Gastroesophageal sphincter (tissue), 4 donors: ENCODE results near the gene SLC9A8. TPM values are rescaled to one million over a fixed set of nuclear protein-coding genes. Genes with fewer than 3 reads are reported as not detected.
A peak's percentile ranks its signal among the peaks of the same experiment; 100 is the strongest.

Experiments used
- ATAC-seq: fragments of 150-250 bp; one replicate; pipeline ENCODE4 v1.9.1; 2016; ENCODE audit warnings: mild to moderate bottlenecking, moderate library complexity
- H3K27ac ChIP-seq, 4 donors: fragments of 200-600 bp; sonication (generic) in 3 of 4; 1 replicate in 3 of 4; 2 replicates in 1 of 4; pipeline ENCODE4 v1.5.1; 2016 to 2019
- H3K27me3 ChIP-seq: fragments of 200-600 bp; sonication (generic); one replicate; pipeline ENCODE4 v1.5.1; 2019
- H3K36me3 ChIP-seq, 2 donors: fragments of 200-600 bp; sonication (generic); one replicate each; pipeline ENCODE4 v1.5.1; 2019; ENCODE audit warnings: control low read depth in 1 of 2
- H3K4me1 ChIP-seq, 3 donors: fragments of 200-600 bp; sonication (generic); 1 replicate in 2 of 3; 2 replicates in 1 of 3; pipeline ENCODE4 v1.5.1; 2016 to 2019; ENCODE audit warnings: control low read depth in 2 of 3
- H3K4me3 ChIP-seq, 2 donors: fragments of 200-600 bp; sonication (generic); one replicate each; pipeline ENCODE4 v1.5.1; 2019; ENCODE audit warnings: mild to moderate bottlenecking in 1 of 2, moderate library complexity in 1 of 2
- H3K9me3 ChIP-seq, 3 donors: fragments of 200-600 bp; sonication (generic); one replicate each; pipeline ENCODE4 v1.5.1; 2017 to 2019; ENCODE audit warnings: control low read depth in 2 of 3
- EP300 ChIP-seq: sonication (generic); formaldehyde crosslinking; IDR thresholded peaks from one replicate; pipeline ENCODE4 v1.6.1; 2017; ENCODE audit warnings: antibody characterized with exemption, mild to moderate bottlenecking
- POLR2A ChIP-seq, 2 donors: fragments of 450-650 bp; IDR thresholded peaks; one replicate each; pipeline ENCODE4 v1.6.1; 2017; ENCODE audit warnings: antibody characterized with exemption in 2 of 2, mild to moderate bottlenecking in 2 of 2, moderate library complexity in 1 of 2
- POLR2AphosphoS5 ChIP-seq: sonication (generic); formaldehyde crosslinking; IDR thresholded peaks from one replicate; pipeline ENCODE4 v1.6.1; 2017; ENCODE audit warnings: antibody characterized with exemption
- WGBS, 2 donors: methylation state at CpG; one replicate each; pipeline ENCODE4 v1.1.5; 2018; ENCODE audit warnings: low coverage in 1 of 2; 5-methylcytosine and 5-hydroxymethylcytosine counted together
- total RNA-seq, 4 donors: library from RNA; depleted of rRNA; stranded (reverse); fragments of >200 nt; gene quantifications; one replicate each; pipeline ENCODE4 v1.1.0, GENCODE V29; 2016
- TF ChIP-seq, protein P1 (sequence below), 4 experiments: fragments of 200-600 bp in 2 of 4; fragments of 450-650 bp in 2 of 4; sonication (generic) in 1 of 4; IDR thresholded peaks; one replicate each; pipeline ENCODE4 v1.5.1; 2017 to 2019; ENCODE audit warnings: antibody characterized with exemption in 4 of 4, mild to moderate bottlenecking in 2 of 4, moderate library complexity in 2 of 4

SLC9A8 gene
- total RNA-seq, 4 donors from 2014 or later, result 4.7 to 9.3 (median 7.5) TPM

DNA sequence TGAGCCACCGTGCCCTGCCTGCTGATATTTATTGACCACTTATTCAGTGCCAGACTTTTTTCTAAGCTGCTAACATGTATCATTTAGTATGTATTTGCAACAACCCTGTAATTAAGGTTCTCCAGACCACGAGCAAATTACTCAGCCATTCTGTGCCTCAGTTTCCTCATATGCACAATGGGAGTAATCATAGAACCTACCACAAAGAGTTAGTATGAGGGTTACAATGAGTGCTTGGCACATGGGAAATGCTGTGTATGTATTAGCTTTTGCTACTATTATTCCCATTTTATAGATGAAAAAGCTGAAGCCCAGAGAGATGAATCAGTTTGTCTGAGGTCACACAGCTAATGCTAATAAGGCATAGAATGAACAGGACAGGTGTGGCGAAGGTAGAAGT lies 20.0 kb upstream of the SLC9A8 start:
- H3K27me3 ChIP-seq, result no peaks in the 10 kb centered on the region
- TF ChIP-seq POLR2AphosphoS5 (no peak), EP300 (no peak), POLR2A (IDR thresholded peaks at IDR 0.05) (no peak)
- TF ChIP-seq, protein P1, sequence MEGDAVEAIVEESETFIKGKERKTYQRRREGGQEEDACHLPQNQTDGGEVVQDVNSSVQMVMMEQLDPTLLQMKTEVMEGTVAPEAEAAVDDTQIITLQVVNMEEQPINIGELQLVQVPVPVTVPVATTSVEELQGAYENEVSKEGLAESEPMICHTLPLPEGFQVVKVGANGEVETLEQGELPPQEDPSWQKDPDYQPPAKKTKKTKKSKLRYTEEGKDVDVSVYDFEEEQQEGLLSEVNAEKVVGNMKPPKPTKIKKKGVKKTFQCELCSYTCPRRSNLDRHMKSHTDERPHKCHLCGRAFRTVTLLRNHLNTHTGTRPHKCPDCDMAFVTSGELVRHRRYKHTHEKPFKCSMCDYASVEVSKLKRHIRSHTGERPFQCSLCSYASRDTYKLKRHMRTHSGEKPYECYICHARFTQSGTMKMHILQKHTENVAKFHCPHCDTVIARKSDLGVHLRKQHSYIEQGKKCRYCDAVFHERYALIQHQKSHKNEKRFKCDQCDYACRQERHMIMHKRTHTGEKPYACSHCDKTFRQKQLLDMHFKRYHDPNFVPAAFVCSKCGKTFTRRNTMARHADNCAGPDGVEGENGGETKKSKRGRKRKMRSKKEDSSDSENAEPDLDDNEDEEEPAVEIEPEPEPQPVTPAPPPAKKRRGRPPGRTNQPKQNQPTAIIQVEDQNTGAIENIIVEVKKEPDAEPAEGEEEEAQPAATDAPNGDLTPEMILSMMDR (IDR thresholded peaks at IDR 0.05), result no peak
- no peaks in the 10 kb centered on the region for H3K36me3 ChIP-seq
- H3K27ac ChIP-seq, result no peak overlapping the region
- 84 to 89% methylated on average over 3 of the region's 3 CpGs for WGBS, 2 donors
- no peak overlapping the region for H3K4me3 ChIP-seq
- no peak for ATAC-seq
- no peaks in the 10 kb centered on the region for H3K9me3 ChIP-seq
- H3K4me1 ChIP-seq, result no peaks in the 10 kb centered on the region

DNA sequence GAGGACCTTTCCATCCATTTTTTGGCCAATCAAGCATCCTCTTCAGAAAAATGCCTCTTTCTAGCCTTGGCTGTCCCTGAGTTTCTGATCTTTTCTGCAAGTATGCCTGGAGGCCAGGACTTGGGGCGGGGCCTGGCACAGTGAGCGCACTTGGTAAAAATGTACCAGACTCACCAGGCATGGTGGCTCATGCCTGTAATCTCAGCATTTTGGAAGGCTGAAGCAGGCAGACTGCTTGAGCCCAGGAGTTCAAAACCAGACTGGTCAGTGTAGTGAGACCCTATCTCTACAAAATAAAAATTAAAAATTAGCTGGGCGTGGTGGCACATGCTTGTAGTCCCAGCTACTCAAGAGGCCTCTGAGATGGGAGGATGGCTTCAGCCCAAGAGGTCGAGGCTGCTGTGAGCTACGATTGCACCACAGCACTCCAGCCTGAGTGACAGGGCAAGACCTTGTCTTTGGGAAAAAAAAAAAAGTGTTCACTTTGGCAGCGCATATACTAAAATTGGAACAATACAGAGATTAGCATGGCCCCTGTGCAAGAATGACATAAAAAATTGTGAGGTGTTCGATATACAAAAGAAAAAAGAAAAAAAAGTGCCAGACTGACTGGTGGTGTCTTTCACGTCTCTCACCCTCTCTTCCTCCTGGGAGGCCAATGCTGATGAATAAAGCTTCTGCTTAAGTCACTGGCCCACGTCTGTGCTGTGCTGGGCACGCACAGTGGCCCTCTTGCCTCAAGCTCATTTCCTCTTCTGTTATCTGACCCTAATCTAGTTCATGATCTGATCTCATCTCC lies 18.1 kb upstream of the SLC9A8 start:
- no peaks in the 10 kb centered on the region for H3K4me1 ChIP-seq
- no peaks in the 10 kb centered on the region for H3K36me3 ChIP-seq
- WGBS, 2 donors, result 72 to 83% methylated on average over 4 to 8 of the region's 10 CpGs
- no peaks in the 10 kb centered on the region for H3K27me3 ChIP-seq
- ATAC-seq, result no peak
- TF ChIP-seq, protein P1 (IDR thresholded peaks at IDR 0.05), result no peak
- TF ChIP-seq POLR2AphosphoS5, result no peak
- no peak for TF ChIP-seq POLR2A (IDR thresholded peaks at IDR 0.05)
- TF ChIP-seq EP300, result no peak
- H3K27ac ChIP-seq, result peak overlapping the region in 1 of 4 donors; percentile 37
- H3K9me3 ChIP-seq, result no peaks in the 10 kb centered on the region
- no peak overlapping the region for H3K4me3 ChIP-seq

DNA sequence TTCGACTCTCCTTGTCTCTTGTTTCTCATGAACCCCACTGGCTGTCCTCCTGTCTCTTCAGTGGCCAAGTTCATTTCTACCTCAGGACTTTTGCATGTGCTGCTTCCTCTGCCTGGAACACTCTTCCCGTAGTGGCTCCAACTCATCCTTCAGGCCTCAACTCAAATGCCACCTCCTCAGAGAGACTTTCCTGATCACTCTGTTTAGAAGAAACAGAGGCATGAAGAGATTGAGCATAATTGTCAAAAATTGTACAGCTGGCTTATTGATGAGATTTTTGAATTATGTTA lies 17.5 kb upstream of the SLC9A8 start:
- no peaks in the 10 kb centered on the region for H3K36me3 ChIP-seq
- no peaks in the 10 kb centered on the region for H3K4me1 ChIP-seq
- 93 to 95% methylated on average over 2 of the region's 2 CpGs for WGBS, 2 donors
- no peaks in the 10 kb centered on the region for H3K27me3 ChIP-seq
- TF ChIP-seq POLR2A (IDR thresholded peaks at IDR 0.05) (no peak), EP300 (no peak), POLR2AphosphoS5 (no peak)
- TF ChIP-seq, protein P1 (IDR thresholded peaks at IDR 0.05), result no peak
- no peaks in the 10 kb centered on the region for H3K9me3 ChIP-seq
- H3K27ac ChIP-seq, result no peak overlapping the region
- no peak for ATAC-seq
- no peak overlapping the region for H3K4me3 ChIP-seq

DNA sequence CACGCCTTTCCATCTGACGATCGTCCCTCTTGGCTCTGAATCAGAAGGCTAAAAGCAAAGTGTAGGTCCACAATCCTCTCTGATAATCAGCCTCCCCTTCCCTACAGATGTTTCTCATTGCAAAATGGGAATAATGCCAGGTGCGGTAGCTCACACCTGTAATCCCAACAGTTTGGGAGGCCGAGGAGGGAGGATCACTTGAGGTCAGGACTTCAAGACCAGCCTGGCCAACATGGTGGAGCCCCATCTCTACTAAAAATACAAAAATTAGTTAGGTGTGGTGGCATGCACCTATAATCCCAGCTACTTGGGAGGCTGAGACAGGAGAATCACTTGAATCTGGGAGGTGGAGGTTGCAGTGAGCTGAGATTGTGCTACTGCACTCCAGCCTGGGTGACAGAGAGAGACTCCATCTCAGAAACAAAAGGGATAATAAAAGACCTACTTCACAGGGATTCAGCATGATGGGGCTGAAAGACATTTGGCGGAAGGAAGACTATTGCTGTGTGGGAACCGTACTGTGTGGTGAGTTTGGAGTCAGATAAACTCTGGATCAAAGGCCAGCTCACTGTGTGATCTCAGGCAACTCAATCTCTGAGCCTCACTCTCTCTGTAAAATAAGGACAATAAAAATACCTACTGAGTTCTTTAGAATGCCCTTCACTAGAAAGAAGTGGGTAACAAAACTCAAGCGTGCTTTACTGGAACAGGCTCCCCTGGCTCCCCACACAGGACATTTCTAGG lies 15.9 kb upstream of the SLC9A8 start:
- no peaks in the 10 kb centered on the region for H3K27me3 ChIP-seq
- H3K9me3 ChIP-seq, result no peaks in the 10 kb centered on the region
- 62 to 83% methylated on average over 2 to 7 of the region's 8 CpGs for WGBS, 2 donors
- TF ChIP-seq, protein P1 (IDR thresholded peaks at IDR 0.05), result no peak
- TF ChIP-seq EP300 (no peak), POLR2AphosphoS5 (no peak), POLR2A (IDR thresholded peaks at IDR 0.05) (no peak)
- H3K36me3 ChIP-seq, result no peaks in the 10 kb centered on the region
- no peak overlapping the region for H3K4me3 ChIP-seq
- H3K4me1 ChIP-seq, result no peaks in the 10 kb centered on the region
- H3K27ac ChIP-seq, result no peak overlapping the region
- no peak for ATAC-seq

DNA sequence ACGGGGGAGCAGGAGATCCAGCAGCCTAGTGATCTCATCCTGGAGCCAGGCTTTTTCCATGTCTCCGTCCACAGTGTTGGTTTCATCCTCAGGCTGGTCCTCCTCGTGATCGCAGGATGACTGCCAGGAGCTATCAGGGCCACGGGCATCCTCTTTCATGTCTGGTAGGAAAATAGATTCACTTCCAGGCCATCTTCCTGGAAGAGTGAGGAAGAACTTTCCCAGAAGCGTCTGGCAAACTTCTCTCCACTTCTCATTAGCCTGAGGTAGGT lies 15.3 kb upstream of the SLC9A8 start:
- ATAC-seq, result no peak
- no peak overlapping the region for H3K27ac ChIP-seq

More for the DNA sequence above, 15.3 kb upstream of the SLC9A8 start:
- Histone ChIP-seq H3K4me1 (no peaks in the 10 kb centered on the region), H3K27me3 (no peaks in the 10 kb centered on the region), H3K36me3 (no peaks in the 10 kb centered on the region), H3K4me3 (no peak overlapping the region), H3K9me3 (no peaks in the 10 kb centered on the region)
- 65 to 73% methylated on average over 2 to 3 of the region's 6 CpGs for WGBS, 2 donors
- TF ChIP-seq POLR2AphosphoS5 (no peak), POLR2A (IDR thresholded peaks at IDR 0.05) (no peak)
- TF ChIP-seq, protein P1 (IDR thresholded peaks at IDR 0.05), result no peak
